Endometrial microvascular endothelial cells (primary cell): ENCODE results near the gene NUDT7. TPM values are rescaled to one million over a fixed set of nuclear protein-coding genes. Genes with fewer than 3 reads are reported as not detected.

ENCODE experiments used
- in situ Hi-C: cut with HindIII; loops from 2 replicates; pipeline ENCODE4 v1.10.0; 2017; ENCODE audit warnings: low sequenced_read_pairs, low pct_unique_long_range_greater_than_20kb; ENCODE audit errors: inconsistent ontology term
- total RNA-seq: library from RNA; depleted of rRNA; stranded (reverse); fragments of >200 nt; gene quantifications from one replicate; pipeline ENCODE4 v1.2.3, GENCODE V29; 2015; ENCODE audit errors: inconsistent ontology term

Gene NUDT7
- 5.5 TPM for total RNA-seq

DNA sequence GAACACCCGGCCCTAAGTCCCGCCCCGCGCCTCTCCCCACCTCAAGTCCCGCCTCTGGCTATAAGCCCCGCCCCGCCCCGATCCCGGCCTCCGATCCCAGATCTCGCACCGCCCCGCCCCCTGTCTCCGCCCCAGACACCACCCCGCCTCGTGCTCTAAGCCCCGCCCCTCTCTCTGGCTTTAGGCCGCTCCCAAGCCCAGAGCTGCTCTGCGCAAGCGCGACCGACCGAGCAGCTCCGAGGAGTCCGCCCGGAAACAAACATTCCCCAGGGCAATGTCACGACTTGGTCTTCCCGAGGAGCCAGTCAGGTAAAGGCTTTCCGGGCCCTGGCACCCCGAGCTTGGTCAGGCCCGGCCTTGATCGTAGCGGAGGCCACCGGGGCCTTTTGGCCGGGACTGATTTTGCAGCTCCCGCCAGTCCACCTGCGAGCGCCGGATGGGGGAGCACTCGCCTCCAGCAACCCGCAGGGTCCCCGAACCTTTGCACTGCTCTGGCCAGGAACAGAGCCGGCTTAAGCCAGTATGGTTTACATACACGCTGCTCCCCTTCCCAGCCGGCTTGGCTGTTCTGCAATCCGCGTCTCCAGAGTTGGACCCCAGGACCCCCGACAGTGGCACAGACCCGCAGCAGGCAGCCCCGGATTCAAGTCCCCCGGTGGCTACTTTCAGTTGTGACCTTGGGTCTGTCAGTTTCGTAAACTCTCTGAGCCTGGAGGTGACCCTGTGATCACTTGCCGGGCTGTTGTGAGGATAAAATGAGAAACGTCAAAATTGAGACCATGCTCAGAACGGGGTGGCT lies at the start of gene NUDT7:
Gene NUDT7, plus strand, starts transcription at position 206 of the 799 bp plus-strand sequence. Its CDS starts 69 bp downstream, at position 275.
- in situ Hi-C loops, result no loop called here

DNA sequence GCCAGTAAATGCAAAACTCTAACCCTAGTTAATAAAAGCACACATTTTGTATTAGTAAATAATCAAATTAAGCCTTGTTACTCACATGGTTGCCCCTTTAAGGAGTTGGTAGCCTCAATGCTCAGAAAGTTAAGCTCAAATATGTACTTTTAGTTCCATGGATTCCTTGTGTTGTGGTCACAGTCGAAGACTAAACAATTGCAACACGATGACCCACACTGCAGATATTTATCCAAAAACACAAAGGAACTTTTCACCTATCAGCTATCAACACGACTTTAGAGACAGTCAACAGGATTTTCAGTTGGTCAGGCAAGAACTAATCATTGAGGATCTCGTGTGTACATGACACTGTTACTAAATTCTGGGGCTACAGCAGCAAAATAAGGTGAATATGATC lies 47.4 kb upstream of the NUDT7 start:
- in situ Hi-C loops, result no loop called here

DNA sequence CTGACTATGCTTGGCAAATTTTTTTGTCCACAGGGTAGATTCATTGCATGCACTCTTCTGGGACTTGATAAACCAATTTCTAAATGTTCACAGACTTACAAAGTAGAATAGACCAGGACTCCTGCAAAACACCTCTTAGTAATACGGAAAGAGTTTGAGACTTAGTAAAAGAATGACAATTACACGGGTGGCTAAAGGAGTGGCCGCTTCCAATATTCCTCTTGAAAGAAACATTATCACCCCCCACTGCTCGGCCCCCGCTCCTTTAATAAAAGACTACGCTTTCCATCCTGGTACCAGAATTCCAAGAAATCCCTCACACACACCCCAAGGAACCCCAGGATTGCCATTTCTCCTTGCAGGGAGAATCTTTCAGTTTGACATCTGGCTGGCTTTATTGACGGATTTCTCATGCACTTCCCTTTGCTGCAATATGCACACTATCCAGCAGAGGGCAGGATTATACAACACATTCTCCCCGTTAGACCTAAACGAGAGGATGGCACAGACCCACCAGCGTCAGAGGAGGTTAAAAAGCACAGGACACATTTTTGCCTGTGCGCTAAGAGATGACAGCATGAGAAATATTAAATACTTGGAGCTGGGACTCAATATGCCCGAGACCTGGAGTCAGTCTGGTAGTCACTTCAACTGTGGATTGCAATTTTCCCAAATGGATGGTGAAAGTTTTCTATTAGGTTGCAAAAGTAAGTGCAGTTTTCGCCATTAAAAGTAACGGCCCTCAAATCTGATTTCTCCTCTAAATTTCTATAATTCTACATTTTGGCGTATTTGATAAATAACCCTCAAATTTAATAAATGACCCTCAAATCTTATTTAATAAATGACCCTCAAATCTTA lies 46.6 kb upstream of the NUDT7 start:
- in situ Hi-C loops, result no loop called here

- in situ Hi-C loops, result no loop called here
Measured at GRCh38 chr16:77677129-77677528, 45.2 kb upstream of the NUDT7 start.

DNA sequence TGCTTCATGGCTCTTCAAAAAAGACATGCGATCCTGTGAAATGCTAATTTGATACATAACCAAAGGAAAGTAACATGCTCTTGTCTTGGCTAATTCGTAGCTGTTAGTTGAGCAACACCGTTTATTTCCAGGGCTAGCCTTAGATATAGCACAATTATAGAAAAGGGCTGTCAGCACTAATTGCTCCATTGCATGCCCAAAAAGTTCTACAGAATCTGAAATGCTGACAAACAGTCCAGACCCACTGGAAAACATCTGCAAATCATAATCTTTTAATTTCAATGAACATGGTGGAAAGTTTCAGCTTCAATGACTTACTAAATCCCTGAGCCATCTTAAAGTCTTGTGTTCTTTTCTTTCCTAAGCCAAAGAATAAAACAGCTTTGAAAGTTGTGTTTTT lies 42.9 kb upstream of the NUDT7 start:
- in situ Hi-C loops, result no loop called here

DNA sequence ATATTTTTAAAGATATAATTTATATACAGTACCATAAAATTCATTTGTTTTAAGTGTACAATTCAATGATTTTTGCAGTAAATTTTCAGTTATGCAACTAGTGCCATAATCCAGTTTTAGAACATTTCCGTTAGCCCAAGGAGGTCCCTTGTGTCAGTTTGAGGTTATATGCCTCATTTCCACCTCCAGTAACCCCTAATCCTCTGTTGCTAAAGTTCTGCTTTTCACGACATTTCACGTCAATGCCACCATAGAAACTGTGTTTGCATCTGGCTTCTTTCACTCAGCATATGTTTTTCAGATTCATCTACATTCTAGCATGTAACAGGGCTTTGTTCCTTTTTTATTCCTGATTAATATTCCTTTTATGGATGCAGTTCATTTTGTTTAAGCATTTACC lies 42.4 kb upstream of the NUDT7 start:
- in situ Hi-C loops, result no loop called here

- in situ Hi-C loops, result no loop called here
Measured at GRCh38 chr16:77680496-77680895, 41.8 kb upstream of the NUDT7 start.

DNA sequence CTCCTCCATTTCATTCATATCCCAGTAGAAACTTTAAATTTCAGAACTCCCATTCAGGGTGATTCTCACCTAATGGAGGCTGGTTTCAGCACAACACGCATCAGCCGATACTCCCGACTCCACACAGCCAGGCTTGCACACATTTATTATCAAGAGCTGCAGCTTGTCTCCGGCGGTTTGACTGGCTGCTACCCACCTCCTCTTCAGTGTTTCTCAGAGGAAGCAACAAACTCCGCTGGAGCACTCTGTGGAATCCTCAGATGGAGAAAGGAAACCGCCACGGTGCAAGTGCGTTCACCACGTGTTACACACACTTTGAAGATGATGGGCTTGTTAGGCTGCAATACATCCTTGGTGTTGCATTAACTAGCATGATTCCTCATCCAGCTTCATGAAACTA lies 39.7 kb upstream of the NUDT7 start:
- in situ Hi-C loops, result no loop called here

GRCh38 chr16:77683397-77684180 lies 38.7 kb upstream of the NUDT7 start:
- in situ Hi-C loops, result no loop called here

GRCh38 chr16:77684181-77684526 lies 38.2 kb upstream of the NUDT7 start:
- in situ Hi-C loops, result no loop called here

GRCh38 chr16:77686385-77686784 lies 35.9 kb upstream of the NUDT7 start:
- in situ Hi-C loops, result no loop called here

DNA sequence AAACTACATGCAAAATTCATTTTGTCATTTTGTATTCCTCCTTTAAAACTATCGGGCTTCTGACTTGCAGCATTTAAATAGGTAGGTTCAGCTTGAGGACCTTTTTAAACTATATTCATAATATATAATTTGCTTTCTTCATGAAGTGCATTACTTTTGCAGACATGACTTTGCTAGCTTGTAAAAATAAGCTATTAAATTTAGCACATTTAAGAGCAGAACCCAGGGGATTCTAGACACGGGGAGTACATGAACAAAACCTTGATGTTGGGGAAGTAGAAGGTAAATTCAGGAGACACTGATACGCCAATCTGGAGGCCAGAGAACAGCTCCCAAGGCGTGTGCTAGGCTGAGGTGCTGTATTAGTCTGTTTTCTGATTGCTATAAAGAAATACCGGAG lies 32.3 kb upstream of the NUDT7 start:
- in situ Hi-C loops, result no loop called here

DNA sequence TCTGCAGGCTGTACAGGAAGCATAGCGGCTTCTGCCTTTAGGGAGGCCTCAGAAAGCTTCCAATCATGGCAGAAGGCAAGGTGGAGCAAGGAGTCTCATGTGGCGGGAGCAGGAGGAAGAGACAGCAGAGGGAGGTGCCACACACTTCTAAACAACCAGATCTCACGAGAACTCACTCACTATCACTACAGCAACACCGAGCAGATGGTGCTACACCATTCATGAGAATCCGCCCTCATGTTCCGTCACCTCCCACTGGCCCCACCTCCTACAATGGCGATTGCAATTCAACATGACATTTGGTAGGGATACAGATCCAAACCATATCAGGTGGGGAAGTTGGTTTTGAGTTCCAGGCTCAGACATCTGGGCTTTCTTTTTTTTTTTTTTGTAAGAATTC lies 31.9 kb upstream of the NUDT7 start:
- in situ Hi-C loops, result no loop called here

DNA sequence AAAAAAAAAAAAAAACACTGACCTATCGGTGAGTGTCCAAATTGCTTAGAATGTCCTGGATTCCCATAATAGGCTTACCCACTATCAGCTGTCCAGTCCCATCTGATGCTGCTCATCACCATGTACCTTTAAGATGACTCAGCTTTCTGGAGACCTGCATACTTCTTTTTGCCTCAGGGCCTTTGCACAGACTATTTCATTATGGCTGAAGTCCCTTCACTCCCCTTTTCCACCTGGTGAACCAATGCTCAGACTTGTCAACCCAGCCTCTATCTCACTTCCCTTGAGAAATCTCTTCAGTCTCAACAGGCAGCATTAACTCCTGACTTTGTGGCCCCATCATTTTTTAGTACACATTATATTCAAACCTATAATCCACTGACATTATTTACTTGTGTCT lies 29.7 kb upstream of the NUDT7 start:
- in situ Hi-C loops, result no loop called here

DNA sequence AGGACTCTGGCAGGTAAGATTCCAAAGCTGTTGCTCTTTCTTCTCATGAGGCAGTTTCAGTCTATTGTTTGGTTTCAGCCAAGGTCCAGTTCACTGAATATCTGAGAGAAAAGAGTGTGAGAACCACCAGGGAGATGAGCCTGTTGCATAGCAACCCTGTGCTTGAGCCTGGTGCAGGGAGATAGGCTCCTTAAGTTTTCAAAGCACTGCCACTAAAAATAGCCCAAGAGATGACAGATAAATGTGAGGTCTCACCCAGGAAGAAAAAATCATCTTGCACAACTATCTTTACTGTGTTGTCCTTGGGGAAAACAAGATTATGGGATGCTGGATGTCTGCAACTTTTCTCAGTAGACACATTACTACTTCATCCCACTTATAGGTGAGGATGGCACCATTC lies 26.2 kb upstream of the NUDT7 start:
- in situ Hi-C loops, result no loop called here

DNA sequence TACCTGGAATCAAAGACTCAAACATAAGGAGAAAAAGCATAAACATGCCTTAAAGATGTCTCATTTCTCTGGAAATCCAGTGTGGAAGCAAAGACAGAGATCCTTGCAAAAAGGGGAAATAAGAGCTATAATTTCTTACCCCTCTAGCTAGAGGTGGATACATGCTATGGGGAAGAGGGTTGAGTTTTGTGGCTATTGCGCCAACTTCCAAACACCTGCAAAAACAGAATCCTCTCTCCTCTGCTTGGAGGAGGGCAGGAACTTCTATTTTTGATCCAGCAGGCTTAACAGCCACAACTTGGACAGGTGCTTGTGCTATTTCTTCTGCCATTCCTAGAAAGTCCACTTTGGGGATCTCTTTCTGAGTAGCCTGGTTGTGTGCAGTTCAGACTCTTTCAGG lies 21.5 kb upstream of the NUDT7 start:
- in situ Hi-C loops, result no loop called here

GRCh38 chr16:77705351-77705750 lies 17.0 kb upstream of the NUDT7 start:
- in situ Hi-C loops, result no loop called here

DNA sequence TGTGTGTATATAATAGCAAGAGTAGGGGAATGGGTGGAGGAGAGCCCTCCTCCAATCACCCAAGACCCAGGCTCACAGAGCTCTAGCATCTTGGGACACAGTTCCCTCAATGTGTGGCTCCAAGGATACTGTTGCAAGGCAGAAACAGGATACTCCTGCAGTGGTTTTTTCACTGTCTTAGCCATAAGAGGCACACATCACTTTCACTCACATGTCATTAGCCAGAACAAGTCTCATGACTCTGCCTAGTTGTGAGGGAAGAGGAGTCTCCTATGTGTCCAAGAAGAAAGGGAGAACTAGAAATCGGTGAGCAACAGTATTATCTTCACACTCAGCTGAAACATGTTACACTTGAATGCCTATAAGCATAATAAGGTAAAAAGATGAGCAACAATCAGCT lies 11.1 kb upstream of the NUDT7 start:
- in situ Hi-C loops, result no loop called here

GRCh38 chr16:77711775-77712174 lies 10.5 kb upstream of the NUDT7 start:
- in situ Hi-C loops, result no loop called here

DNA sequence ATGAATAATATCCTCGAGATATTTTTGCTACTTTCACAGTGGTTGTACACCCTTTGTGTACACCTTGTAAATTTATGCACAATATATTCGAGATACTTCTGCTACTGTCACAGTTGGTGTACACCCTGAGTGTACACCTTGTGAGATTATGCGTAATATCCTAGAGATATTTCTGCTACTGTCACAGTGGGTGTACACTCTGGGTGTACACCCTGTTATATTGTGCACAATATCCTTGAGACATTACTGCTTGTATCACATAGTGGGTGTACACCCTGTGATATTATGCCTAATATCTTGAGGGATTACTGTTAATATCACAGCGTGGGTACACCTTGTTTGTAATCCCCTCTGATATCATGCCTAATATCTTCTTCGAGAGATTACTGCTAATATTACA lies 7.2 kb upstream of the NUDT7 start:
- in situ Hi-C loops, result no loop called here
